Measurements from ENCODE around the gene TAGLN.
"Not testable (repeated sequence)": the region's sequence is repeated elsewhere in the genome, so short reads cannot be mapped to it uniquely, and the experiment has no call there.

- not testable (repeated sequence) for TF ChIP-seq EZH2 (IDR thresholded peaks at IDR 0.05; ENCODE audit: low read length, missing control alignments); CTCF (conservative IDR thresholded peaks at IDR 0.05 in 1 of 2, IDR thresholded peaks at IDR 0.05 in 1 of 2; ENCODE audit: low read depth in 1 of 2, low read length in 2 of 2)
These were observed 9.5 kb downstream of the TAGLN start for GRCh38 chr11:117208710-117209109.

All from fibroblast of lung (primary cell).